HG02759 (cell line): ENCODE measurements around the gene STX16.

ENCODE experiments used
- ATAC-seq: cut with Tn5 transposase; IDR thresholded peaks from one replicate; pipeline ENCODE4 v1.9.1; 2021; ENCODE audit warnings: mild to moderate bottlenecking, moderate library complexity; ENCODE audit not compliant: unreplicated experiment

The STX16 gene

GRCh38 chr20:58696411-58696961 lies 45.4 kb downstream of the STX16 start:
- no peak for ATAC-seq

- ATAC-seq: no peak
These were observed 46.3 kb downstream of the STX16 start for GRCh38 chr20:58697201-58697866.

GRCh38 chr20:58697867-58698703 lies 47.0 kb downstream of the STX16 start:
- no peak for ATAC-seq

- ATAC-seq: no peak
These were observed 47.9 kb downstream of the STX16 start for GRCh38 chr20:58698741-58699622.

- no peak for ATAC-seq
These were observed 48.6 kb downstream of the STX16 start for GRCh38 chr20:58699623-58700107.

- ATAC-seq: no peak
These were observed 49.2 kb downstream of the STX16 start for GRCh38 chr20:58700121-58700821.

GRCh38 chr20:58700823-58701222 lies 49.7 kb downstream of the STX16 start:
- ATAC-seq: no peak

- ATAC-seq: no peak
These were observed 50.5 kb downstream of the STX16 start for GRCh38 chr20:58701431-58702160.

GRCh38 chr20:58702161-58702510 lies 51.1 kb downstream of the STX16 start:
- no peak for ATAC-seq

GRCh38 chr20:58702859-58703648 lies 52.0 kb downstream of the STX16 start:
- ATAC-seq: no peak

GRCh38 chr20:58703765-58704371 lies 52.8 kb downstream of the STX16 start:
- ATAC-seq: no peak

GRCh38 chr20:58705208-58705926 lies 54.3 kb downstream of the STX16 start:
- no peak for ATAC-seq

- ATAC-seq: no peak
These were observed 55.2 kb downstream of the STX16 start for GRCh38 chr20:58706150-58706892.

- no peak for ATAC-seq
These were observed 56.0 kb downstream of the STX16 start for GRCh38 chr20:58706975-58707681.

- ATAC-seq: no peak
These were observed 56.7 kb downstream of the STX16 start for GRCh38 chr20:58707770-58708169.

GRCh38 chr20:58708246-58708931 lies 57.3 kb downstream of the STX16 start:
- ATAC-seq: no peak
